Mesenchymal stem cell (in vitro differentiated cells and primary cell): ENCODE results near the gene NEK11.
A peak's percentile ranks its signal among the peaks of the same experiment; 100 is the strongest.

Experiments
- DNase-seq: peaks from one replicate; pipeline ENCODE4 v3.0.0-alpha.2; 2013
- H2AFZ ChIP-seq: one replicate; pipeline ENCODE4 v1.6.1; 2013; ENCODE audit warnings: low read depth, mild to moderate bottlenecking, control low read depth, inconsistent platforms, low read length, moderate library complexity
- H2AK5ac ChIP-seq: 2 replicates; pipeline ENCODE4 v1.6.1; 2013; ENCODE audit warnings: low read length, moderate library complexity, mild to moderate bottlenecking, inconsistent platforms; ENCODE audit not compliant: severe bottlenecking
- H2BK120ac ChIP-seq: one replicate; pipeline ENCODE4 v1.6.1; 2013; ENCODE audit warnings: low read depth, mild to moderate bottlenecking, inconsistent platforms, low read length, moderate library complexity
- H2BK12ac ChIP-seq, 2 experiments: one replicate each; pipeline ENCODE4 v1.6.1; 2013; ENCODE audit warnings: inconsistent platforms in 2 of 2, low read length in 2 of 2, mild to moderate bottlenecking in 2 of 2, moderate library complexity in 2 of 2, control low read depth in 1 of 2
- H2BK15ac ChIP-seq: one replicate; pipeline ENCODE4 v1.6.1; 2013; ENCODE audit warnings: mild to moderate bottlenecking, low read depth, inconsistent platforms; ENCODE audit not compliant: poor library complexity, severe bottlenecking
- H2BK5ac ChIP-seq: 2 replicates; pipeline ENCODE4 v1.6.1; 2013; ENCODE audit warnings: low read depth, mild to moderate bottlenecking, low read length, control low read depth, inconsistent platforms; ENCODE audit not compliant: poor library complexity, severe bottlenecking
- H3K14ac ChIP-seq, 2 experiments: one replicate each; pipeline ENCODE4 v1.6.1; 2013; ENCODE audit warnings: inconsistent platforms in 2 of 2, low read length in 2 of 2, control low read depth in 1 of 2, mild to moderate bottlenecking in 1 of 2, moderate library complexity in 1 of 2
- H3K18ac ChIP-seq, 2 experiments: one replicate each; pipeline ENCODE4 v1.6.1; 2013; ENCODE audit warnings: inconsistent platforms in 2 of 2, low read length in 2 of 2, control low read depth in 1 of 2, low read depth in 1 of 2, mild to moderate bottlenecking in 1 of 2
- H3K23ac ChIP-seq, 2 experiments: one replicate each; pipeline ENCODE4 v1.6.1; 2013; ENCODE audit warnings: inconsistent platforms in 2 of 2, low read length in 2 of 2, mild to moderate bottlenecking in 2 of 2, moderate library complexity in 2 of 2, control low read depth in 1 of 2
- H3K27ac ChIP-seq: 2 replicates; pipeline ENCODE4 v1.5.1; 2013; ENCODE audit warnings: mild to moderate bottlenecking, moderate library complexity, low read length, control low read depth, inconsistent platforms; ENCODE audit not compliant: poor library complexity, severe bottlenecking
- H3K27me3 ChIP-seq, 2 experiments: 2 replicates each; pipeline versions ENCODE4 v1.6.1 to v1.7.0; 2013; ENCODE audit warnings: low read length in 2 of 2, mild to moderate bottlenecking in 2 of 2, moderate library complexity in 2 of 2, control low read depth in 1 of 2, inconsistent platforms in 1 of 2; ENCODE audit not compliant: control insufficient read depth in 1 of 2, insufficient read depth in 1 of 2
- H3K36me3 ChIP-seq, 2 experiments: 2 replicates each; pipeline versions ENCODE4 v1.6.1 to v1.7.0; 2013; ENCODE audit warnings: low read length in 2 of 2, control low read depth in 1 of 2, inconsistent platforms in 1 of 2, low read depth in 1 of 2, mild to moderate bottlenecking in 1 of 2; ENCODE audit not compliant: insufficient read depth in 2 of 2, control insufficient read depth in 1 of 2
- H3K4ac ChIP-seq, 2 experiments: one replicate each; pipeline ENCODE4 v1.6.1; 2013; ENCODE audit warnings: inconsistent platforms in 2 of 2, low read length in 2 of 2, mild to moderate bottlenecking in 2 of 2, moderate library complexity in 2 of 2, control low read depth in 1 of 2, low read depth in 1 of 2
- H3K4me1 ChIP-seq: 2 replicates; pipeline ENCODE4 v1.6.1; 2013; ENCODE audit warnings: low read depth, low read length, control low read depth; ENCODE audit not compliant: control insufficient read depth, insufficient read depth
- H3K4me2 ChIP-seq: 2 replicates; pipeline ENCODE4 v1.6.1; 2013; ENCODE audit warnings: low read length, mild to moderate bottlenecking, inconsistent platforms; ENCODE audit not compliant: poor library complexity, severe bottlenecking
- H3K4me3 ChIP-seq, 2 experiments: 2 replicates each; pipeline versions ENCODE4 v1.5.1 to v1.7.0; 2013; ENCODE audit warnings: low read length in 2 of 2, mild to moderate bottlenecking in 2 of 2, control low read depth in 1 of 2, low read depth in 1 of 2; ENCODE audit not compliant: insufficient read depth in 1 of 2
- H3K79me1 ChIP-seq: replicated peaks from 2 replicates; pipeline ENCODE4 v1.6.1; 2013; ENCODE audit warnings: mild to moderate bottlenecking, control low read depth, low read length, inconsistent platforms; ENCODE audit not compliant: poor library complexity, severe bottlenecking
- H3K9ac ChIP-seq: 2 replicates; pipeline ENCODE4 v1.7.0; 2013; ENCODE audit warnings: mild to moderate bottlenecking, low read length, moderate library complexity
- H3K9me3 ChIP-seq: 2 replicates; pipeline ENCODE4 v1.7.0; 2013; ENCODE audit warnings: mild to moderate bottlenecking, low read length; ENCODE audit not compliant: control insufficient read depth
- H4K8ac ChIP-seq: one replicate; pipeline ENCODE4 v1.6.1; 2013; ENCODE audit warnings: inconsistent platforms, mild to moderate bottlenecking, low read length, moderate library complexity
- H4K91ac ChIP-seq: one replicate; pipeline ENCODE4 v1.6.1; 2013; ENCODE audit warnings: mild to moderate bottlenecking, low read length, inconsistent platforms
- WGBS: methylation state at CpG from one replicate; pipeline ENCODE4 v1.1.7; 2013; ENCODE audit warnings: mixed read lengths; 5-methylcytosine and 5-hydroxymethylcytosine counted together

Gene NEK11

GRCh38 chr3:131222599-131222998 lies 195.9 kb downstream of the NEK11 start:
- no peak overlapping the region for H3K14ac ChIP-seq
- no peak overlapping the region for H2BK15ac ChIP-seq
- no peak overlapping the region for H3K18ac ChIP-seq
- no peak overlapping the region for H2AFZ ChIP-seq
- H4K91ac ChIP-seq: no peak overlapping the region
- no peak overlapping the region for H2BK120ac ChIP-seq
- no peak overlapping the region for H3K27ac ChIP-seq
- H3K4ac ChIP-seq: no peak overlapping the region
- no peaks in the 10 kb centered on the region for H3K9me3 ChIP-seq
- H3K23ac ChIP-seq: no peak overlapping the region
- H3K36me3 ChIP-seq: no peaks in the 10 kb centered on the region
- no peak overlapping the region for H3K4me3 ChIP-seq
- DNase-seq: no peak
- H3K4me1 ChIP-seq: peaks cover 4% of the 10 kb centered on the region
- no peak overlapping the region for H3K9ac ChIP-seq
- no peak overlapping the region for H4K8ac ChIP-seq
- H2AK5ac ChIP-seq: peak overlapping the region; percentile 27
- no peak overlapping the region for H2BK12ac ChIP-seq
- no peaks in the 10 kb centered on the region for H3K27me3 ChIP-seq
- H3K4me2 ChIP-seq: no peak overlapping the region
- 71% methylated on average over 3 of the region's 3 CpGs for WGBS
- no peak overlapping the region for H2BK5ac ChIP-seq
- no peaks in the 10 kb centered on the region for H3K79me1 ChIP-seq

- DNase-seq: no peak
- no peak overlapping the region for H3K4me3 ChIP-seq
- H2AFZ ChIP-seq: no peak overlapping the region
- H3K4me1 ChIP-seq: peaks cover 1% of the 10 kb centered on the region
- no peak overlapping the region for H2AK5ac ChIP-seq
- no peaks in the 10 kb centered on the region for H3K9me3 ChIP-seq
- 100% methylated on average over 3 of the region's 5 CpGs for WGBS
- no peaks in the 10 kb centered on the region for H3K79me1 ChIP-seq
- no peak overlapping the region for H4K91ac ChIP-seq
- no peak overlapping the region for H3K14ac ChIP-seq
- no peak overlapping the region for H2BK15ac ChIP-seq
- no peak overlapping the region for H3K27ac ChIP-seq
- H3K27me3 ChIP-seq: no peaks in the 10 kb centered on the region
- H3K9ac ChIP-seq: no peak overlapping the region
- no peak overlapping the region for H3K4ac ChIP-seq
- H3K4me2 ChIP-seq: no peak overlapping the region
- no peaks in the 10 kb centered on the region for H3K36me3 ChIP-seq
- H4K8ac ChIP-seq: no peak overlapping the region
- no peak overlapping the region for H2BK120ac ChIP-seq
- no peak overlapping the region for H3K23ac ChIP-seq
- H2BK5ac ChIP-seq: no peak overlapping the region
- no peak overlapping the region for H2BK12ac ChIP-seq
- no peak overlapping the region for H3K18ac ChIP-seq
These were observed 197.0 kb downstream of the NEK11 start for GRCh38 chr3:131223373-131224289.

- H3K27ac ChIP-seq: no peak overlapping the region
- no peaks in the 10 kb centered on the region for H3K9me3 ChIP-seq
- no peak overlapping the region for H2BK12ac ChIP-seq
- DNase-seq: peak; percentile 14
- no peak overlapping the region for H2BK120ac ChIP-seq
- no peak overlapping the region for H3K23ac ChIP-seq
- no peak overlapping the region for H4K8ac ChIP-seq
- H3K18ac ChIP-seq: no peak overlapping the region
- no peak overlapping the region for H2AFZ ChIP-seq
- no peak overlapping the region for H2BK5ac ChIP-seq
- no peak overlapping the region for H2AK5ac ChIP-seq
- H3K9ac ChIP-seq: no peak overlapping the region
- H3K27me3 ChIP-seq: no peaks in the 10 kb centered on the region
- H3K4me3 ChIP-seq: no peak overlapping the region
- 83% methylated on average over 2 of the region's 5 CpGs for WGBS
- no peak overlapping the region for H3K4me2 ChIP-seq
- no peak overlapping the region for H4K91ac ChIP-seq
- H3K79me1 ChIP-seq: no peaks in the 10 kb centered on the region
- H2BK15ac ChIP-seq: no peak overlapping the region
- H3K14ac ChIP-seq: no peak overlapping the region
- H3K36me3 ChIP-seq: no peaks in the 10 kb centered on the region
- H3K4ac ChIP-seq: no peak overlapping the region
- H3K4me1 ChIP-seq: peaks cover 1% of the 10 kb centered on the region
These were observed 198.3 kb downstream of the NEK11 start for GRCh38 chr3:131224886-131225550.

DNA sequence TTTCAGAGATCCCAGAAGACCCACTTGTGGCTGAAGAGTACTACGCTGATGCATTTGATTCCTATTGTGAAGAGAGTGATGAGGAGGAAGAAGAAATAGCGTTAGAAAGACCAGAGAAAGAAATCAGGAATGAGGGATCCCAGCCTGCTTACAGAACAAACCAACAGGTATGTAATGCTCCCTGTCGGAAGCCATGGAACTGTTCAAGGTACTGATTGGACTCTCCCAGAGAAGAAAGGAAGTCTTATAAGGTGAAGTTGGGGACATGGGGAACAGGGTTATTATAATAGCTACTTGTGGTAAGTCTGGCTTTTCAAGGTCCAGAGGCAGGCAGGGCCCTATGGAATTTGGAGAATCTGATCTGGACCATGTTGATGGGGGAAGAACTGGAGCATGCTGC lies 201.8 kb downstream of the NEK11 start:
- no peak overlapping the region for H2BK15ac ChIP-seq
- no peak overlapping the region for H3K4me2 ChIP-seq
- no peak overlapping the region for H2BK5ac ChIP-seq
- H3K36me3 ChIP-seq: no peaks in the 10 kb centered on the region
- H3K4me1 ChIP-seq: peaks cover 1% of the 10 kb centered on the region
- H3K4me3 ChIP-seq: no peak overlapping the region
- no peak for DNase-seq
- H4K8ac ChIP-seq: no peak overlapping the region
- H3K79me1 ChIP-seq: no peaks in the 10 kb centered on the region
- no peak overlapping the region for H2AK5ac ChIP-seq
- H3K9me3 ChIP-seq: no peaks in the 10 kb centered on the region
- no peak overlapping the region for H4K91ac ChIP-seq
- H2BK120ac ChIP-seq: no peak overlapping the region
- H3K4ac ChIP-seq: no peak overlapping the region
- WGBS: 67% methylated on average over 3 of the region's 3 CpGs
- H2AFZ ChIP-seq: no peak overlapping the region
- no peak overlapping the region for H2BK12ac ChIP-seq
- H3K14ac ChIP-seq: no peak overlapping the region
- H3K27ac ChIP-seq: no peak overlapping the region
- H3K27me3 ChIP-seq: no peaks in the 10 kb centered on the region
- no peak overlapping the region for H3K23ac ChIP-seq
- H3K9ac ChIP-seq: no peak overlapping the region
- H3K18ac ChIP-seq: no peak overlapping the region
